HG03097 (cell line): ENCODE data around the gene TGFB3.
"Not testable (repeated sequence)": the region's sequence is repeated elsewhere in the genome, so short reads cannot be mapped to it uniquely, and the experiment has no call there.

Experiments used
- ATAC-seq: cut with Tn5 transposase; IDR thresholded peaks from one replicate; pipeline ENCODE4 v1.9.1; 2021; ENCODE audit not compliant: unreplicated experiment, low FRiP score

TGFB3 gene

GRCh38 chr14:75981426-75982265 lies at the start of gene TGFB3:
TSS of gene TGFB3 (minus strand) at chr14:75981995. CDS start at chr14:75980893, 1,102 bp downstream.
- ATAC-seq, result peak; percentile 28

- no peak for ATAC-seq
Measured at GRCh38 chr14:76024211-76024907, 42.6 kb upstream of the TGFB3 start.

DNA sequence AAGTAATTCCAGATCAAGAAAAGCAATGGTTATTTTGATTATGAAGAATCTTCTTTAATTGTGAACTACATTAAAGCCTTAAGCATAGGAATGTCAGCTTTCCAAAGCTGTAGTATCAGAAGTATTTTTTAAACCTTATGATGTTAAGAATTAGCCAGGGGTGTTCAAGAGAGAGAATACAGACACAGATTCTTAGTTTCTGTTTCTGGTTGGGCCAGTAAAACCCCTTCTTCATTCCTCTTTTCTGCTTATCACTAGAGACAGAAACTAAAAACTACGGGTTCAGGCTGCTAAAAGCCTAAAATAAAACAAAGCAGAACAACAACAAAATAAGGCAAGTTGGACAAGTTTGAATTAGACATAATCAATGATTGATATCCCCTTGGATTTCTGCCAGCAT lies 42.0 kb upstream of the TGFB3 start:
- ATAC-seq, result no peak

DNA sequence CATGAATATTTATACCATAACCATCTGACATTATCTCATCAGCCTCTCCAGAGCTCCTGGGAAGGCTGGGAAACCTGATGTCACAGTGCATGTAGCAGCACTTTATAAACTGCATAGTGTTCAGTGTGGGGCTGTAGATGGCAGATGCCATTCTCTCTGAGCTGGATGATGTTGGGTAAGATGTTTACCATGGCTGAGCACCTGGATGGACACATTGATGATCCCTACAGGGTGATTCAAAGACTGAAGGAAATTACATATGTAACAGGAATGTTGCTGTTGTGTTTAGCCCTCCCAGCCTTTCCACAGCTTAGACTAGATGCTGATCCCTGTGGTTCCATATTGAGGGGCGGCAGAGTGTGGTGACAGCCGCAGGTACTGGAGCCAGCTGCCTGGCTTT lies 41.2 kb upstream of the TGFB3 start:
- ATAC-seq, result no peak

DNA sequence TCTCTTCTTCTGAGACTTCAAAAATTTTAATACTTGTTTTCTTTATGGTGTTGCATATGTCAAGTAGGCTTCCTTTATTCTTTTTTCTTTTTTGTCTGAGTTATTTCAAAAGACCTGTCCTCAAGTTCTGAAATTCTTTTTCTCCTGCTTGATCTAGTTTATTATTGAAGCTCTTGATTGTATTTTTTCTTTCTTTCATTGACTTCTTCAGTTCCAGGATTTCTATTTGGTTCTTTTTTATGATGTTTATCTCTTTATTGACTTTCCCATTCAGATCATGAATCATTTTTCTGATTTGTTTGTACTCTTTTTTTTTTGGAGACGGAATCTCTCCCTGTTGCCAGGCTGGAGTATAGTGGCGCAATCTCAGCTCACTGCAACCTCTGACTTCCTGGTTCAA lies 37.9 kb upstream of the TGFB3 start:
- ATAC-seq, result no peak

- no peak for ATAC-seq
Measured at GRCh38 chr14:76015668-76016067, 33.9 kb upstream of the TGFB3 start.

- ATAC-seq, result no peak
Measured at GRCh38 chr14:76015191-76015590, 33.4 kb upstream of the TGFB3 start.

- ATAC-seq, result no peak
Measured at GRCh38 chr14:76012354-76012753, 30.6 kb upstream of the TGFB3 start.

DNA sequence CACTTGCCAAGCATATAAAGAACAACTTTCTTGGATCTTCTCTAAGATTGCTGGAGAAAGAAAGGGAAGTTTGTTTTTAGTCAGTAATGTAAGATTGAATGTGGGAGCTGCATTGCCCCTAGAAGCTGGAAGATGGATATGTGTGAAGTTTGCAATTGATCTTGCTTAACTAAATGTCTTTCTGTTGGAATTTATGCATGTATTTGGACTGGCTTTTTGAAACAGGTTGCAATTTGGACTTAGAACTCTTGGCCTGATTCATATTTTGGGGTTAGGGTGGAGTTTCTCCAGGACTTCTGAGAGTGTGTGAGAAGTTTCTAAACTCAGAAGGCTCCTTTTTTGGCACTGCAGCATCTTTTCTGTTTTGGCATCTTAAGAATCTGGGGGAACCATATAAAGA lies 30.1 kb upstream of the TGFB3 start:
- no peak for ATAC-seq

DNA sequence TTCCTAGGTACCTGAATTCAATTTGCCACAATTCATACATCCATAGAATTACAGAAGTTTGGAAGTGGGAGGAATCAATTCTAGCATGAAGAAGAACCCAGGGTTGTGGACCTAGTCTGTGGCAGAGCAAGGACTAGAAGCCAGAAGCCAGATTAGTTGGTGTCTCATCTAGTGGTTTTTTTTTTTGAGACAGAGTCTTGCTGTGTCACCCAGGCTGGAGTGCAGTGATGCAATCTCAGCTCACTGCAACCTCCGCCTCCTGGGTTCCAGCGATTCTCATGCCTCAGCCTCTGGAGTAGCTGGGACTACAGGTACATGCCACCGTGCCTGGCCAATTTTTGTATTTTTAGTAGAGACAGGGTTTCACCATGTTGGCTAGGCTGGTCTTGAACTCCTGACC lies 27.8 kb upstream of the TGFB3 start:
- ATAC-seq, result not testable (repeated sequence)

DNA sequence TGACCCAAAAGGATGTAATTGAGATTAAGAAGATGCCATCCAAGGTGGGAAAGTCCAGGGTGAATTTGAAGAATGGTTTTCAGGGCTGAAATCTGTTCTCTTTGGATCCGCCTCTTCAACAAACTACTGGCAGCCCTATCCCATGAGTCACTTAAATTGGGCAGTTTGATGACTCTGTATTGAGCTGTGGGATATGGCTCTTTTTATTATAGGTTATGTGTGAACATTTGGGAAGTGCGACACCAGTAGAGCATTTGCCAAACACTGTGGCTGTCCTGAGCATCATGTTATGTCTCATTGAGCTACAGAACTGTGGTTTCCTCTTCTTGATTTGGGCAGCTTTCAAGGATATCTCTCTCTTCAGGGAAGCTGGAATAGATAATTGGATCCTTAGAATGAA lies 26.1 kb upstream of the TGFB3 start:
- ATAC-seq, result no peak

GRCh38 chr14:76007379-76007778 lies 25.6 kb upstream of the TGFB3 start:
- no peak for ATAC-seq

DNA sequence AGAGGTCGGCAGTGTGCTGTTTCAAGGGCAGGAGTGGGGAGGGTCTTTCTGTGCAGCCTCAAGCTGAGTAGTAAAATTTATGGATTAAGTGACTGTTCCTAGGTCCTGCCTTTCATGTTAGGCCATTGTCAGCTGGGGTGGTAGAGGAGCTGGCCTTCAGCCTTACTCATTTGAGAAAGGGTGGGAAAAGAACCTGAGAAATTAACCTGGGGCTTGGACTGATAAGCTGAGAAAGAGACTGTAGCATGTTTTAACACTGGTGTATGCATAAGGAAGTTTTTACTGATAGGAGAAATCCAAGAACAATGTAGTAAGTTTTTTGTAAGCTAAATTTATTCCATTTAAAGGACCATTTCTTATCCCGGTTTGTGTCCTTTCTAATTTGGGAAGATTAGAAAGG lies 24.5 kb upstream of the TGFB3 start:
- no peak for ATAC-seq

GRCh38 chr14:76002383-76002782 lies 20.6 kb upstream of the TGFB3 start:
- ATAC-seq, result no peak

- no peak for ATAC-seq
Measured at GRCh38 chr14:75999511-76000190, 17.9 kb upstream of the TGFB3 start.

- ATAC-seq, result no peak
Measured at GRCh38 chr14:75996488-75996887, 14.7 kb upstream of the TGFB3 start.

GRCh38 chr14:75995372-75996041 lies 13.7 kb upstream of the TGFB3 start:
- no peak for ATAC-seq

DNA sequence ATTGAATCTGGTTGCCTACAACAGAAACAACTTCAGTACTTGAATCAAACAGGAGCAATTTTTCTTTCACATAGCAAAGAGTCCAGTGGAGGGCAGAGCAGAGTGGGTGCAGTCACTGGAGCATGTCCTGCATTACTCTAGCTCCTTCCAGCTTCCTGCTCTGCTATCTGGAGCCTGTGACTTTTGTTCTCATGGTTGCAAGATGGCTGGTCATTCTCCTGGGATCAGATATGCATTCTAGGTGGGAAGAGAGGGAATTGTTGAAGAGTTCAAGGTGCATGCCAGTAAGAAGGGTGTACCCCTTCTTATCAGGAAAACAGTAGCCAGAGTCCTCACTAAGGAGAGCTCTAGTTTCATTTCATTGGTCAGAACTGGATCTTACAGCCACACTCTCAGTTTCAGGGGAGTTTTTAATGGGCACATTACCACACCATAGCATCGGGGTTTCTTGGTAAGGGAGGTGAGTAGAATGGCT lies 11.8 kb upstream of the TGFB3 start:
- ATAC-seq, result peak; percentile 58

GRCh38 chr14:75991753-75992152 lies 10.0 kb upstream of the TGFB3 start:
- no peak for ATAC-seq

- ATAC-seq, result no peak
Measured at GRCh38 chr14:75990297-75990696, 8.5 kb upstream of the TGFB3 start.

- no peak for ATAC-seq
Measured at GRCh38 chr14:75989134-75989533, 7.3 kb upstream of the TGFB3 start.
